H1 (cell line): Measurements from ENCODE around the gene CDCA3. TPM values are rescaled to one million over a fixed set of nuclear protein-coding genes. Genes with fewer than 3 reads are reported as not detected.
A peak's percentile ranks its signal among the peaks of the same experiment; 100 is the strongest.
"Not testable (repeated sequence)": the region's sequence is repeated elsewhere in the genome, so short reads cannot be mapped to it uniquely, and the experiment has no call there.

Source experiments
- CTCF ChIA-PET: fragments of 300-600 bp; sonication (Branson Sonifier 250); formaldehyde crosslinking; loops from one replicate; lab custom pipeline; 2021; ENCODE audit not compliant: partially characterized antibody; lab: Charles Lee
- POLR2A ChIA-PET: fragments of 300-600 bp; sonication (Branson Sonifier 250); formaldehyde crosslinking; loops from one replicate; lab custom pipeline; 2021; ENCODE audit warnings: inconsistent platforms; ENCODE audit not compliant: partially characterized antibody; lab: Charles Lee
- DNase-seq, 2 experiments: peaks; one replicate each; pipeline versions ENCODE4 v3.0.0 to v3.0.0-alpha.2; 2010 to 2022; ENCODE audit warnings: low spot score in 2 of 2, low read depth in 1 of 2, mixed read lengths in 1 of 2
- FAIRE-seq: peaks from 2 replicates; lab custom pipeline; 2011; peaks lifted over from hg19 to GRCh38; lab: Jason Lieb, UNC
- H2AFZ ChIP-seq: 2 replicates; pipeline ENCODE4 v1.8.1; 2012; ENCODE audit warnings: low read length, inconsistent platforms
- H2AK5ac ChIP-seq: 2 replicates; pipeline ENCODE4 v1.6.1; 2013; ENCODE audit warnings: low read depth, low read length
- H2BK120ac ChIP-seq: replicated peaks from 2 replicates; pipeline ENCODE3; 2013; ENCODE audit warnings: low read depth, low read length, inconsistent platforms
- H2BK12ac ChIP-seq: 2 replicates; pipeline ENCODE4 v1.6.1; 2013; ENCODE audit warnings: low read depth, low read length
- H2BK15ac ChIP-seq: 2 replicates; pipeline ENCODE4 v1.6.1; 2013; ENCODE audit warnings: low read length
- H2BK20ac ChIP-seq: 2 replicates; pipeline ENCODE4 v1.6.1; 2013; ENCODE audit warnings: low read length
- H2BK5ac ChIP-seq: 2 replicates; pipeline ENCODE4 v1.6.1; 2013; ENCODE audit warnings: low read depth, low read length
- H3K14ac ChIP-seq: 2 replicates; pipeline ENCODE4 v1.6.1; 2013; ENCODE audit warnings: inconsistent platforms; ENCODE audit not compliant: insufficient read length
- H3K18ac ChIP-seq: 2 replicates; pipeline ENCODE4 v1.6.1; 2013; ENCODE audit warnings: low read length; ENCODE audit errors: extremely low read depth
- H3K23ac ChIP-seq: 2 replicates; pipeline ENCODE4 v1.6.1; 2013; ENCODE audit warnings: inconsistent platforms; ENCODE audit not compliant: insufficient read length
- H3K23me2 ChIP-seq: 2 replicates; pipeline ENCODE4 v1.6.1; 2013; ENCODE audit warnings: low read depth, low read length
- H3K27ac ChIP-seq: 2 replicates; pipeline ENCODE4 v1.6.1; 2011; ENCODE audit warnings: low read depth, low read length, inconsistent platforms
- H3K27me3 ChIP-seq, 4 experiments: replicated peaks in 1 of 4; 1 replicate in 1 of 4; 2 replicates in 3 of 4; pipeline versions ENCODE4 v1.6.1 to v1.8.1; 2011 to 2013; ENCODE audit warnings: low read length in 3 of 4, mild to moderate bottlenecking in 3 of 4, inconsistent platforms in 2 of 4, mixed read lengths in 2 of 4, moderate library complexity in 1 of 4; ENCODE audit not compliant: control insufficient read depth in 3 of 4, insufficient read depth in 3 of 4; ENCODE audit errors: extremely low read depth in 1 of 4
- H3K36me3 ChIP-seq, 4 experiments: 2 replicates each; pipeline versions ENCODE4 v1.6.1 to v1.8.1; 2011 to 2013; ENCODE audit warnings: mild to moderate bottlenecking in 4 of 4, low read length in 3 of 4, moderate library complexity in 2 of 4, control low read depth in 1 of 4, inconsistent platforms in 1 of 4; ENCODE audit not compliant: insufficient read depth in 4 of 4, control insufficient read depth in 2 of 4
- H3K4ac ChIP-seq: replicated peaks from 2 replicates; pipeline ENCODE3; 2013; ENCODE audit warnings: low read length, low read depth, mixed read lengths, inconsistent platforms; ENCODE audit not compliant: insufficient read length
- H3K4me1 ChIP-seq, 4 experiments: replicated peaks in 1 of 4; 1 replicate in 1 of 4; 2 replicates in 3 of 4; pipeline versions ENCODE4 v1.6.1 to v1.8.1; 2011 to 2013; ENCODE audit warnings: low read length in 3 of 4, inconsistent platforms in 2 of 4, mixed read lengths in 1 of 4; ENCODE audit not compliant: insufficient read depth in 4 of 4, control insufficient read depth in 3 of 4
- H3K4me2 ChIP-seq, 2 experiments: 2 replicates each; pipeline versions ENCODE4 v1.6.1 to v1.8.1; 2011 to 2013; ENCODE audit warnings: low read depth in 2 of 2, low read length in 2 of 2, control low read depth in 1 of 2, inconsistent platforms in 1 of 2, mild to moderate bottlenecking in 1 of 2; ENCODE audit not compliant: insufficient read depth in 1 of 2
- H3K4me3 ChIP-seq, 4 experiments: fragments of 200-600, 300-600 bp in 1 of 4; sonication (generic), shearing (Covaris generic), sonication (Bioruptor Twin) in 1 of 4; 2 replicates each; pipeline versions ENCODE4 v1.5.1 to v1.8.1; 2011 to 2016; ENCODE audit warnings: low read length in 4 of 4, low read depth in 3 of 4, control low read depth in 2 of 4, inconsistent platforms in 2 of 4, mild to moderate bottlenecking in 2 of 4, mixed read lengths in 1 of 4, moderate library complexity in 1 of 4; ENCODE audit not compliant: insufficient read depth in 2 of 4; ENCODE audit errors: extremely low read depth in 1 of 4
- H3K56ac ChIP-seq: replicated peaks from 2 replicates; pipeline ENCODE3; 2013; ENCODE audit warnings: low read depth, mild to moderate bottlenecking, mixed read lengths, low read length, inconsistent platforms; ENCODE audit not compliant: insufficient read length
- H3K79me1 ChIP-seq: 2 replicates; pipeline ENCODE4 v1.6.1; 2013; ENCODE audit warnings: low read depth, low read length, control low read depth
- H3K79me2 ChIP-seq, 2 experiments: 2 replicates each; pipeline versions ENCODE4 v1.6.1 to v1.8.1; 2012 to 2013; ENCODE audit warnings: low read length in 2 of 2, mild to moderate bottlenecking in 2 of 2, inconsistent platforms in 1 of 2; ENCODE audit not compliant: insufficient read depth in 2 of 2, control insufficient read depth in 1 of 2
- H3K9ac ChIP-seq, 4 experiments: replicated peaks in 1 of 4; 1 replicate in 1 of 4; 2 replicates in 3 of 4; pipeline versions ENCODE4 v1.6.1 to v1.8.1; 2011 to 2013; ENCODE audit warnings: low read depth in 3 of 4, low read length in 3 of 4, control low read depth in 2 of 4, mild to moderate bottlenecking in 2 of 4, moderate library complexity in 2 of 4, inconsistent platforms in 1 of 4; ENCODE audit errors: extremely low read depth in 1 of 4
- H3K9me3 ChIP-seq, 2 experiments: 2 replicates each; pipeline versions ENCODE4 v1.6.1 to v1.8.1; 2012 to 2013; ENCODE audit warnings: mild to moderate bottlenecking in 2 of 2, moderate library complexity in 2 of 2, control low read depth in 1 of 2, inconsistent platforms in 1 of 2, low read depth in 1 of 2, low read length in 1 of 2, mixed read lengths in 1 of 2; ENCODE audit not compliant: insufficient read depth in 2 of 2
- H4K20me1 ChIP-seq, 2 experiments: replicated peaks in 1 of 2; 2 replicates each; pipeline versions ENCODE3 to v1.8.1; 2011 to 2013; ENCODE audit warnings: inconsistent platforms in 2 of 2, low read length in 2 of 2, mild to moderate bottlenecking in 1 of 2; ENCODE audit not compliant: insufficient read depth in 2 of 2, control insufficient read depth in 1 of 2
- H4K5ac ChIP-seq: 2 replicates; pipeline ENCODE4 v1.6.1; 2013; ENCODE audit warnings: low read length, low read depth, mixed read lengths, inconsistent platforms; ENCODE audit not compliant: insufficient read length
- H4K8ac ChIP-seq: 2 replicates; pipeline ENCODE4 v1.8.0; 2013; ENCODE audit warnings: mild to moderate bottlenecking, moderate library complexity, low read length, inconsistent platforms; ENCODE audit not compliant: insufficient read depth; ENCODE audit errors: extremely low read depth
- H4K91ac ChIP-seq: replicated peaks from 2 replicates; pipeline ENCODE3; 2013; ENCODE audit warnings: low read length, mixed read lengths, inconsistent platforms; ENCODE audit not compliant: insufficient read length
- WGBS, 2 experiments: shearing (Covaris generic) in 1 of 2; methylation state at CpG; one replicate each; pipeline versions ENCODE4 v1.1.6 to v1.1.7; 2013 to 2015; ENCODE audit warnings: low lambda C conversion rate in 2 of 2, mixed read lengths in 2 of 2, inconsistent platforms in 1 of 2, low coverage in 1 of 2, missing lambda C conversion rate in 1 of 2; ENCODE audit not compliant: insufficient replicate concordance in 2 of 2, insufficient coverage in 1 of 2, insufficient read length in 1 of 2; ENCODE audit errors: extremely low coverage in 1 of 2, missing lambda C conversion rate in 1 of 2; 5-methylcytosine and 5-hydroxymethylcytosine counted together
- polyA plus RNA-seq, 7 experiments: library from polyadenylated mRNA; depleted of rRNA in 3 of 7; stranded (reverse) in 5 of 7; unstranded in 2 of 7; fragments of >200 nt in 5 of 7; fragments of 200-250 nt in 2 of 7; gene quantifications; 1 replicate in 5 of 7; 2 replicates in 1 of 7; 4 replicates in 1 of 7; pipeline versions ENCODE4 v1.2.1 to v1.2.3, GENCODE V29; 2011 to 2013; ENCODE audit warnings: missing spikeins in 2 of 7, mixed read lengths in 2 of 7
- total RNA-seq: library from RNA; stranded (reverse); fragmentation: NEBNext Ultra II Directional; extraction: Animal tissue kit (Norgen Biotek cat#: 25700); gene quantifications from 2 replicates; pipeline ENCODE4 v1.2.1, GENCODE V29; 2021

Gene CDCA3
- total and polyA plus RNA-seq, 2 of the 8 experiments (the other 6 are each of a cell fraction or from before 2014, with no cell fraction given) = 47.7 to 71.2 TPM

DNA sequence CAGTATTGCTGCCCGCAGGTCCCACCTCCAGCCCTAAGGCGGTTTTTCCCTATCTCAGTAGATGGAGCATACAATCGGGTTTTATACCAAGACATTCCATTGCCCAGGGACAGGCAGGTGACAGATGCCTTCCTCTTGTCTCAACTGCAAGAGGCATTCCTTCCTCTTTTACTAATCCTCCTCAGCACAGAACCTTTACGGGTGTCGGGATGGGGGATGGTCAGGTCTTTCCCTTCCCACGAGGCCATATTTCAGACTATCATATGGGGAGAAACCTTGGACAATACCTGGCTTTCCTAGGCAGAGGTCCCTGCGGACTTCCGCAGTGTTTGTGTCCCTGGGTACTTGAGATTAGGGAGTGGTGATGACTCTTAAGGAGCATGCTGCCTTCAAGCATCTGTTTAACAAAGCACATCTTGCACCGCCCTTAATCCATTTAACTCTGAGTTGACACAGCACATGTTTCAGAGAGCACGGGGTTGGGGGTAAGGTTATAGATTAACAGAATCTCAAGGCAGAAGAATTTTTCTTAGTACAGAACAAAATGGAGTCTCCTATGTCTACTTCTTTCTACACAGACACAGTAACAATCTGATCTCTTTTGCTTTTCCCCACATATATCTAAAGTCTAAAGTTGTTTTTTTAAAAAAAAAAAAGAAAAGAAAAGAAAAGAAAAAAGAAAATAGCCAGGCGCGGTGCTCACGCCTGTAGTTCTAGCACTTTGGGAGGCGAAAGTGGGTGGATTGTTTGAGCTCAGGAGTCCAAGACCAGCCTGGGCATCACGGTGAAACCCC is 35.3 kb upstream of the CDCA3 start:
- DNase-seq, H3K79me2 ChIP-seq, H3K4ac ChIP-seq, H3K14ac ChIP-seq, H2BK15ac ChIP-seq, H3K9me3 ChIP-seq, H3K56ac ChIP-seq, H3K9ac ChIP-seq, H3K23me2 ChIP-seq, H4K20me1 ChIP-seq, H2AFZ ChIP-seq, H2BK20ac ChIP-seq, H2BK120ac ChIP-seq, H3K23ac ChIP-seq, H2AK5ac ChIP-seq, H3K27me3 ChIP-seq, FAIRE-seq, H2BK12ac ChIP-seq, H3K27ac ChIP-seq, H3K4me3 ChIP-seq, H4K8ac ChIP-seq, H4K91ac ChIP-seq, H3K79me1 ChIP-seq: not testable (repeated sequence)
- Histone ChIP-seq H3K36me3 (peaks cover 0 to 20% (median 1%) of the 10 kb centered on the region in 4 experiments; a peak in 4 of 8 replicates), H3K18ac (peak overlapping the region; percentile 60), H3K4me2 (peak overlapping the region; percentile 15 to 54; a peak in 3 of 4 replicates), H4K5ac (peak overlapping the region; percentile 44), H2BK5ac (peak overlapping the region; percentile 52; the same call in 1 of the 2 replicates), H3K4me1 (peaks cover 2 to 13% (median 8%) of the 10 kb centered on the region in 4 experiments; a peak in 6 of 7 replicates)
- POLR2A ChIA-PET = interaction anchor here (0.6 to 7.8 kb wide), 9 partner anchors 14 to 82 kb away, joined by 3 to 86 read pairs (median 4); partner anchors contain the start of genes C12orf57, ENO2, RNU7-1 and SPSB2
- WGBS, 2 experiments = 54% methylated on average over 10 of the region's 15 CpGs; no CpG with 5 or more reads in 1 of the 2 experiments
- CTCF ChIA-PET = interaction anchor here (1.4 to 3.1 kb wide), 3 partner anchors 10 to 15 kb away, joined by 4 to 18 read pairs (median 18); partner anchors contain the start of gene SPSB2
